GM21526 (cell line): ENCODE data around the gene HRH3.

Experiments
- ATAC-seq: cut with Tn5 transposase; IDR thresholded peaks from one replicate; pipeline ENCODE4 v1.9.1; 2021; ENCODE audit warnings: moderate library complexity; ENCODE audit not compliant: unreplicated experiment, low FRiP score

HRH3 gene

DNA sequence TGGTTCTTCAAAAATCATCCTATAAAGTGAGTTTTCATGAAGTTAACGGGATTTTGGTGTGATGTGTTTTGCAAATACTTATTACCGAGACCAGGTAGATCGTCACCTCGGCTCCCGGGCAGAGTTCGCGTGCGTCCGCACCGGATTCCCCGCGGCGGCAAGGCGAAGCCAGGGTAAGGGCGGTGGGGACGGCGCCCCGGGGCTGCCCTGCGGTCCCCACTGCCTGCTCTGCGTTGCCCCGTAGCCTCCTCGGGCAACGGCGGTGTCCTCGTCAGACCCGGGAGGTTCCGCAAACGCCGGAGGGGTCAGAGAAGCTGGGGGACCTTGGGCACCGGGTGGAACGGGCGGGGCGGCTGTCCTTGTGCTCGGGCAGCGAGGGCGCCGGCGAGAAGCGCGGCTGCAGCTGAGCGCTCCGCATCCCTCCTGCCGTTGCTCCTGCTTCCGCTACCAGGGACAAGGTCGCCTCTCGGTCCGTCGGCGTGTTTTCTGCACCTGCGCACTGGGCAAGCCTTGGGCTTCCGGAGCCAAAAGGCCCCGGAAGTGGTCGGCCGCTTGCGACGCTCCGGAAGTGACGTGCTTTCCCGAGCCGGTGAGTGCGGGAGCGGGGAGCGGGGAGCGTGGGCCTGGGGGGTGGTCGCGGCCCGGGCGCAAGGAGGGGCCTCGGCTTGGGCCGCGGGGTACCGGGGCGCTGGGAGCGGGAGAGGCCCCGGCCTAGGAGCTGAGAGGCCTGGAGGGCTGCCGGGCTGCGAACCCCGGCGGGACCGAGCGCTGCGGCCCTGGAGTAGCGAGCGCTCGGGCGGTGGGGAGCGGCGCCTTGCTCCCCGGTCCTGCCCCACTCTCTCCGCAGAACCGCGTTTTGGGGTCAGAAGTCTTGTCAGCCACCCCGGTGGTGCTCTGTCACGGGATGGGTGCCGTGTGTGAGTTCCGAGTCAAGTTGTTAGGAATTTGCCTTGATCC lies 37.3 kb downstream of the HRH3 start, which contains the start of gene MTG2:
Gene MTG2 (plus strand): TSS at position 560 of the 957 bp plus-strand sequence. CDS start 10,393 bp downstream, outside the sequence.
- ATAC-seq = peak; percentile 86

DNA sequence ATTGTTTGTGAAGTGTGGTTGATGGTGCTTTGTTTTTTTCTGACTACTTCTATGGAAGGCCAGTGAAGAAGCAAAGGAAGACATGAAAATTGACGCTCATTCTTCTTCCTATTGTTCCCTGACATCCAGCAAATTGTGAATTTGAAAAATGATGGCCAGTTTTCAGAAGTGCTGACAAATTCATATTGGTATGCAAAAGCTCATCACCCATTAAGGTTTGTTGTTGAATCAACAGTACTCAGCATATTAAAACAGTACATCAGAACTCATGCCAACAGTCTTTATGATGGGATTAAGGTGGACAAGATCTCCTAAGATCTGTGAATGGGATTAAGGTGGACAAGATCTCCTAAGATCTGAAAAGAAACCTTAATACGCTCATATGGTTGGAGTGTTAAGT lies 38.3 kb downstream of the HRH3 start:
- no peak for ATAC-seq

- no peak for ATAC-seq
Measured at GRCh38 chr20:62179162-62179504, 40.9 kb downstream of the HRH3 start.

DNA sequence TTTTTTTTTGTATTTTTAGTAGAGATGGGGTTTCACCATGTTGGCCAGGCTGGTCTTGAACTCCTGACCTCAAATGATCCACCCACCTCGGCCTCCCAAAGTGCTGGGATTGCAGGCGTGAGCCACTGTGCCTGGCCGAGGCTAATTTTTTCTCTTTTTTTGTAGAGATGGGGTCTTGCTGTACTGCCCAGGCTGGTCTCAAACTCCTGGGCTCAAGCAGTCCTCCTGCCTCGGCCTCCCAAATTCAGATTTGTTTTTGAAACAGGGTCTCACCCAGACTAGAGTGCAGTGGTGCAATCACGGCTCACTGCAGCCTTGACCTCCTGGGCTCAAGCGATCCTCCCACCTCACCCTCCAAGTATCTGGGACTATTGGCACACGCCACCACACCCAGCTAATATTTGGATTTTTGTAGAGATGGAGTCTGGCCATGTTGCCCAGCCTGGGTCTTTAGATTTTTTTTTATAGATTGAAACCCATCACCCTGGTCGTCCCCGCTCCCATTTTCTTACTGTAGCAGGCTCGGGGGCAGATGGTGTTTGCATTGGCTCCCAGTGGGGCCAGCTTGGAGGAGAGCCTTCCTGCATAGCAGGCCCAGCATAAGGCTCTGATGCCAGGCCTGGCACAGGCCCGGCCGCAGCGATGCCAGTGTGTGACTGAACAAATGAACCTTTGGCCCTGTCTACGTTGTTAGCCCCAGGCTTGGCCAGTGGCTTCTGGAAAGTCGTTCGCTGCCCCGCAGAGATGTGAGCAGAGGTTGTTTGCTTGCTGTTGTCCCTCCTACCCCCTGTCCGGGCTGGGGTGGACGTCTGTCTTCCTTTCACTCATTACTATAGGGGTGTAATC lies 41.5 kb downstream of the HRH3 start:
- ATAC-seq = no peak

- ATAC-seq = no peak
Measured at GRCh38 chr20:62177307-62177706, 42.8 kb downstream of the HRH3 start.

DNA sequence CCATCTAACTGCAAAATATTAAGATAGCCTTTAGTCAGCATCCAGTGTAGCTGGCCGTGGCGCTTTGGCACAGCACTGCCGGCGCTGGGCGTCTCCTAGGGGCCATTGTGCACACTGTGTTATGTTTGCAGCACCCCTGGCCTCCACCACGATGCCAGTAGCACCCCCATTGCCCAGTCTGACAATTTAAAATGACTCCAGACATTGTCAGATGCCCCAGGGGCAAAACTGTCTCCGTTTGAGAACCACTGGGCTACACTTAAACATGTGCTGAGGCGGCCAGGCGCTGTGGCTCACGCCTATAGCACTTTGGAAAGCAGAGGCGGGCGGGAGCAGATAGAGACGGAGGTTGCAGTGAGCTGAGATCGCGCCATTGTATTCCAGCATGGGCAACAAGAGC lies 43.2 kb downstream of the HRH3 start:
- no peak for ATAC-seq

- ATAC-seq = no peak
Measured at GRCh38 chr20:62175711-62176110, 44.4 kb downstream of the HRH3 start.

- no peak for ATAC-seq
Measured at GRCh38 chr20:62174870-62175624, 45.0 kb downstream of the HRH3 start.

DNA sequence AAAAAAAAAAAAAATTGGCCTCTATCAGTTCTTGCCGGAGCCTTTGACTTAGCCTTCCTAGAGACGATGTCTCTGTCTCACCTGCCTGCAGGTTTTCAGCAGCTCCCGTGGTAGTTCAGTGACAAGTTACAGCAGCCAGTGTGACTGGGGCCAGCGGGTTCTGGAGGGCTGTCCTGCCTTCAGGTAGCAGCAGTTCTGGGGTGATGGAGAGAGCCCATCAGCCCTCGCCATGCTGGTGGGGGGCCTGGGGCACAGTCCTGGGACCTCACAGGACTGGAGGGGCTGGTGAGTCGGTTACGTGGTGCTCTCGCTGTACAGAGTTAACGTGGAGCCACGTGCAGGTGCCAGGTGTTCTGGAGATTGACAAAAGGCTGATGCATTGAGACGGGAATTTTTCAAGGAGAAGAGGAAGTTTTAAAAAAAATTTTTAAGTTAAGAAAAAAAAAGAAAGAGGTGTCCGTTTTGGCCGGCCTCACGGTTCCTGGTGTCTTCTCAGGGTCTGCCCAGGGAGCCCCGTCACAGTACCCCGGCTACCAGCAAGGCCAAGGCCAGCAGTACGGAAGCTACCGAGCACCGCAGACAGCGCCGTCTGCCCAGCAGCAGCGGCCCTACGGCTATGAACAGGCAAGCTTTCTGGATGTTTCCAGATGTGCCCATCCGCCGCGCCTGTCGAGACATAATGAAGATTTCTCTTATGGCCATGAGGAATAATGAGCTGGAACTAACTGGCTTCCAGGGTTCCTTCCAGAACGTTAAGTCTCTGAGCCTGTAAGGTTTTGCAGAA lies 45.9 kb downstream of the HRH3 start:
- ATAC-seq = no peak

DNA sequence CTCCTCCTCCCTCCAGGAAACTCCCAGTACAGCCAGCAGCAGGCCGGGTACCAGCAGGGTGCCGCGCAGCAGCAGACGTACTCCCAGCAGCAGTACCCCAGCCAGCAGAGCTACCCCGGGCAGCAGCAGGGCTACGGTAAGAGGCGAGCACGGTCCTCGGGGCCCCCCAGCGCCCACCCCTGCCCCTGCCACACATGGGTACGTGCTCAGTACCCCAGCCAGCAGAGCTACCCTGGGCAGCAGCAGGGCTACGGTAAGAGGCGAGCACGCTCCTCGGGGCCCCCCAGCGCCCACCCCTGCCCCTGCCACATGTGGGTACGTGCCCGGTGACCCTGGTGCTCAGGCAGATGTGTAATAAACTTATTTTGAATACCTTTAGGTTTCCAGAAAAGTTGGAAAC lies 47.4 kb downstream of the HRH3 start:
- ATAC-seq = no peak

GRCh38 chr20:62171245-62171644 lies 48.8 kb downstream of the HRH3 start:
- no peak for ATAC-seq

DNA sequence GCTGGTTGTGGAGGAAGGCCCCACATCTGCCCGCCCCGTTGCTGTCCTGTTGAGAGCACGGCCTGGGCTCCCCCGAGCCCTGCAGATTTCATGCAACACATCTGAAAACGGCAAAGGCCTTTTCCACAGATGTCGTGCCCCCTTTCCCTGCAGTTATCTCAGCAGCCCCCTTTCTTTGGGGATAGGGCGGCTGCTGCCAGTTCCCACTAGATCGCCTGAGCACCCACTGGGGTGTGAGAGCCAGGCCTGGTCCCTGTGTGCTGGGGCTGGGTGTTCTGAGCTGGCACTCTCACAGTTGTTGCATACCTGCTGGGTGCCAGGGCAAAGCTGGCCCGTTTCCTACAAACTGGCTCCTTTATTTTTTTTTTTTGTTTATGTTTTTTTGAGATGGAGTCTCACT lies 49.5 kb downstream of the HRH3 start:
- no peak for ATAC-seq

DNA sequence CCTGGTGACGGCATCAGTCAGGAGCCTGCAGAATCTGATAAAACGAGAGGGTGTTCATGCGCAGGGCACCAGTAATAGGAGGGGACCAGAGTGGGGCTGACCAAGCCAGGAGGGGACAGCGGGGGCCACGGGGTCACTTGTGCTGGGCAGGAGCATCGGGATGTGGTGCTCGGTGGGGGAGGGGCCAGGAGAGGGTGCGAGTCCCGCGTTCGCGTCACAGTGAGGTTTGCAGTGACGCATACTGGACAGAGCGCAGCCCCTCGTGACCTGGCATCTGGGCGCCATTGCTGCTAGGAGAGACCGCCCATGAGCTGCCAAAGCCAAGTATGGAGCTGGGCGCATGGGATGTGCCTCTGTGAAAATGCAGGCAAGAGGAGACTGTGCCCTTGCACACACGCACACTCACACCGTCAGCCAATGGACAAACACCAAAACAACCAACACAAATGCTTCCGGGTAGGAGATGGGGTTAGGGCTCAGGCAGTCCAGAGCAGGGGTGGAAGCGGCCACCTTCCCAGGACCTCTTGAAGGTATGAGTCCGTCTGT lies 51.1 kb downstream of the HRH3 start:
- no peak for ATAC-seq

- ATAC-seq = no peak
Measured at GRCh38 chr20:62168061-62168460, 52.0 kb downstream of the HRH3 start.

- ATAC-seq = no peak
Measured at GRCh38 chr20:62167474-62167873, 52.6 kb downstream of the HRH3 start.

DNA sequence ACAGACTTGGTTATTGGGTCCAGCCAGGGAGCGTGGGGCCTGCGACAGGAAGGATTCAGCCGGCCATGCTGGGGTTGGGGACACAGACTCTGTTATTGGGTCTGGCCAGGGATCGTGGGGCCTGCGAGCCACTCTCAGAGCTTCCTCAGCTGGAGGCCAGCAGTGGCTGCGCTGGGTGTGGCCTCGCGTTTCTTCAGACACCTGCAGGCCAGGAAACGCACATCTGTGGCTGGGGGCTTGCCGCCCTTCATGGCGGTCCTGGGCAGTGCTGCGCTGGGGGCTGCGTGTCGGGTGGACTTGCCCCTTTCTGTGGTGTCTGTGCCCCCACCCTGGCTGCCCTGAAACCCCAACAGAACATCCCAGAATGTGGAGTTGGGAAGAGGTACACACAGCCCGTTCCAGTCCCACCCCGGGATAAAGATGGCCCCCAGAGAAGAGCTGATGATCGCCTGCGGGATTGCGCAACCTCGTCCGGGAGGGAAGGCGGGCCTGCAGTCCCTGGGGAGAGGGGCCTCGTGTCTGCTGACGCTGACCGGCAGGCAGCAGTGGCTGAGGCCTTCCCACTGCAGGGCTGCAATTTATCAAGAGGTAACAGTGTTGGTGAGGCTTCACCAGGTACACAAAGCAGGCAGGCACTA lies 54.2 kb downstream of the HRH3 start:
- no peak for ATAC-seq
